ENCODE measurements around the gene KRTAP12-3. TPM values are rescaled to one million over a fixed set of nuclear protein-coding genes. Genes with fewer than 3 reads are reported as not detected.
"Not testable (repeated sequence)": the region's sequence is repeated elsewhere in the genome, so short reads cannot be mapped to it uniquely, and the experiment has no call there.

KRTAP12-3 gene
- total RNA-seq, 1 donor from 2014 or later, result not detected

DNA sequence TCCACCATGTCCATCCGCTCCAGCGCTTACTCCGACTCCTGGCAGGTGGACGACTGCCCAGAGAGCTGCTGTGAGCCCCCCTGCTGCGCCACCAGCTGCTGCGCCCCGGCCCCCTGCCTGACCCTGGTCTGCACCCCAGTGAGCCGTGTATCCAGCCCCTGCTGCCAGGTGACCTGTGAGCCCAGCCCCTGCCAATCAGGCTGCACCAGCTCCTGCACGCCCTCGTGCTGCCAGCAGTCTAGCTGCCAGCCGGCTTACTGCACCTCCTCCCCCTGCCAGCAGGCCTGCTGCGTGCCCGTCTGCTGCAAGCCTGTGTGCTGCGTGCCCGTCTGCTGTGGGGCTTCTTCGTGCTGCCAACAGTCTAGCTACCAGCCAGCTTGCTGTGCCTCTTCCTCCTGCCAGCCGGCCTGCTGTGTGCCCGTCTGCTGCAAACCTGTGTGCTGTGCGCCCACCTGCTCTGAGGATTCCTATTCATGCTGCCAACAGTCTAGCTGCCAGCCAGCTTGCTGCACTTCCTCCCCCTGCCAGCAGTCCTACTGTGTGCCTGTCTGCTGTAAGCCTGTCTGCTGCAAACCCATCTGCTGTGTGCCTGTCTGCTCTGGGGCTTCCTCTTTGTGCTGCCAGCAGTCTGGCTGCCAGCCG lies 30.4 kb upstream of the KRTAP12-3 start:
- not testable (repeated sequence) for DNase-seq (ENCODE audit: low spot score)

DNA sequence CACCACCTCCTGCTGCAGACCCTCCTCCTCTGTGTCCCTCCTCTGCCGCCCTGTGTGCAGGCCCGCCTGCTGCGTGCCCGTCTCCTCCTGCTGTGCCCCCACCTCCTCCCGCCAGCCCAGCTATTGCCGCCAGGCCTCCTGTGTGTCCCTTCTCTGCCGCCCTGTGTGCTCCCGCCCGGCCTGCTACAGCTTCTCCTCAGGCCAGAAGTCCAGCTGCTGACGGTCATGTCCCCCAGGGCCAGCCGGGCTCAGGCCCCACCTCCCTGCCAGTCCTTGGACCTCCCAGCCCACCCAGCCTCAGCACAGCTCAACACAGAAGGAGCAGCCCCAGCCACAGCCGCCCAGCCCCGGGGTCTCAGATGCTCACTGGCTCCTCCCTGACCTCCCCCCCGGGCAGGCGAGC lies 29.9 kb upstream of the KRTAP12-3 start:
- DNase-seq (ENCODE audit: low spot score), result not testable (repeated sequence)

DNA sequence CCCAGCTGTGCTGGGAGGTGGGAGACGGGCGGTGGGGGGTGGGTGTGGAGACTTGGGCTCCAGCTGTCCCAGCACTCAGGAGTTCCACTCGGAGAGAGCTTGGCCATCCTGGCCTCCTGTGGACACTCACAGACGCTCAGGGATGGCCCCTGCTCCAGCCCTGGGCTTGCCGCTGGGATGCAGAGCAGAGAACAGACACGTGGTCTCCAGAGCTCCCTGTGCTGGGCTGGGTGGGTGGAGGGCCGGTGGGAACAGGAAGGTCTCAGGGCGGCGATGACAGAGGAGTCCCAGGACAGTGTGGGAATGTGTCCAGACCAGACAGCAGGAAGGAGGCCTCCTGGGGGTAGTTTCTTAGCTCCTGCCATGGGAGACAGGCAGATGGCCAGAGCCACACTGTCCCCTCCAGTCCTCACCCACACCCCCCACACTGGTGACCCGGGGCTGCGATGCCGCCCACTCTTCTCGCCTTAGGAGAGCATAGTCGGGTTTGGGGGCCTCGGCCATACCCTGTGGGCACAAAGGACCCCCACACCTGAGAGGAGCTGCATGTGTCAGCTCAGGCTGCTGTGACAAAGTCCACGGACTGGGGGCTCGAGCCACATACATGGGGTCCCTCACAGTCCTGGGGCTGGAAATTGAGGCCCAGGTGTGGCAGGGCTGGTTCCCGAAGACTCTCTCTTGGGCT lies 28.9 kb upstream of the KRTAP12-3 start:
- DNase-seq (ENCODE audit: low spot score), result no peak

DNA sequence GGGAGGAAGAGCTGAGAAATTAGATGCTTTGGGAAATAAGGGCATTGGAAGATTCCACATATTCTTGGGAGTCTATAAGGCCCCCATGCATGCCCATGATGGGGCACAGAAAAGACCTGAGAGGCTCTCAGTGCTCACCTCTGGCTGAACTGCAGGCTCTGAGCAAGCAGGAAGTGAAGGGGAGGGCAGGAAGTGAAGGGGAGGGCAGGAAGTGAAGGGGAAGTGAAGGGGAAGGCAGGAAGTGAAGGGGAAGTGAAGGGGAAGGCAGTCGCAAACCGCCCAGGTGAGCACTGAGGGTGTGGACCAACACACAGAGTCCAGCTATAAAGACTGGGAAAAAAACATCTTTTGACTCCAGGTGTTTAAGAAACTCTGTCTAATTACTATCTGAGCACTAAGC lies 27.3 kb upstream of the KRTAP12-3 start:
- DNase-seq (ENCODE audit: low spot score), result no peak

DNA sequence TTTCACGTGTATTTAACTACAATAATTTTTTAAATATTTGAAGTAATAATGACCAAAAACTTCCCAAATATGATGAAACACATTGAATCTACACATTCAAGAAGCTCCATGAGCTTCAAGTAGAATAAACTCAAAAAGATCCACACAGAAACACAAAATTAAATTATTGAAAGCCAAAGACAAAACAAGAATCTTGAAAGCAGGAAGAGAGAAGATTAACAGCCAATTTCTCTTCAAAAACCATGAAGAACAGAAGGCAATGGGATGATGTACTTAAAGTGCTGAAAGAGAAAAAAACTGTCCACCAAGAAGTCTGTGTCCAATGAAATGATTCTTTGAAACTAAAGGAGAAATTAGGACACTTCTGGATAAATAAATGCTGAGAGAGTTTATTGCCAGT lies 25.7 kb upstream of the KRTAP12-3 start:
- no peak for DNase-seq (ENCODE audit: low spot score)

DNA sequence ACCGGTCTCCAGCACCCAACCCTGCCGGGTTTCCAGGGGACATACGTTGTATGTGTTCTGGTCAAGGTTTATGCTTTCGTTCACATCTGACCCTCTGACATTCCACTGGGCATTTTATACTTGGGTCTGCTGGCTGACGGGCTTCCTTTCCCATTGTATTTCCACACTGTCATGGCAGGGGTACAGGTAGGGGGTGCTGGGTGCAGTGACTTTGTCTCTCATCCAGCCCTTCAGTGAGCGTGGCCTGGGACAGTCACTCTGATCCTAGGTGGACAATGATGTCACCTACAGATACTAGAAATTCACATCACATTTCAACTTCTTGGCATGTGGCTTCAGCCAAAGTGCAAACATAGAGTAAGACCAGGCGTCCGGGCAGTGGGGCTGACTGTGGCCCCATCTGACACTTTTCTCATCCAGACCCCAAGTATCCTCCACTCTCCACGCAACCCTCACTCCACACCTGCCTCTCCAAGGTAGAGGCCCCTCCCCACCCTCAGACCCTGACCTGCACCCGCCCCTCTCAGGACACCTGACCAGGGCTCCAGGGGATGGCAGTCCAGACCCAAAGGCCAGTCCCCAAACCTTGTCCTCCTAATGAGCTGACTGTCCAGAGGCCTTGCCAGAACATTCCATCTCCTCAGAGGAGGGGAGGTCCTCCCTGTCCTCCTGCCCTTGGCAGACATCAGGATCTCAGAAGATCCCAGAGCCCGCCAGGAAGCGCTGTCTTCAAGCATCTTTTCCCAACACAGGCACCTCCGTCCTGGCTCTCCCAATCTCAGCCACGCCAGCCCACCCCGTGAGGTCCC lies 21.3 kb upstream of the KRTAP12-3 start:
- DNase-seq (ENCODE audit: low spot score), result no peak

DNA sequence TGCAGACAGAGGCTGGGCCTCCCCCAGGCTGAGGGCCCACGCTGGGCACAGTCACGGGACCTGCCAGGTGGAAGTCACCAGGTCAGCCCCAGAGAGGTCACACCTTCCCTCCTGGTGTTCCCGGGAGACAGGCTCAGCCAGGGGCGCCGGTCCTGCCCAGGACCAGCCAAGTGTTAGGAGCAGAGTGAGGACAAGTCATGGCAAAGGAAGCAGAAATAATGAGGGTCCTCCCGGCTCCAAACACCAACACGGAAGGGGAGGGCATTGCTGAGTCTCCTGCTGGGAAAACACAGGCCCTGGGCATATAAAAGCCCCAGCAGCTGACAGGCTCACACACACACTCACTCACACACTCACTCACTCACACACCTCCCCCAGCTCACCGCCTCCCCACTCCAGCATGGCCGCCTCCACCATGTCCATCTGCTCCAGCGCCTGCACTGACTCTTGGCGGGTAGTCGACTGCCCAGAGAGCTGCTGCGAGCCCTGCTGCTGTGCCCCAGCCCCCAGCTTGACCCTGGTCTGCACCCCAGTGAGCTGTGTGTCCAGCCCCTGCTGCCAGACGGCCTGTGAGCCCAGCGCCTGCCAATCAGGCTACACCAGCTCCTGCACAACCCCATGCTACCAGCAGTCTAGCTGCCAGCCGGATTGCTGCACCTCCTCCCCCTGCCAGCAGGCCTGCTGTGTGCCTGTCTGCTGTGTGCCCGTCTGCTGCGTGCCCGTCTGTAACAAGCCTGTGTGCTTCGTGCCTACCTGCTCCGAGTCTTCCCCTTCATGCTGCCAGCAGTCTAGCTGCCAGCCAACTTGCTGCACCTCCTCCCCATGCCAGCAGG lies 20.5 kb upstream of the KRTAP12-3 start, which contains the start of gene KRTAP10-10:
Gene KRTAP10-10 (plus strand): TSS at position 339 of the 833 bp plus-strand sequence. CDS start 62 bp downstream, at position 401.
- DNase-seq (ENCODE audit: low spot score), result no peak

DNA sequence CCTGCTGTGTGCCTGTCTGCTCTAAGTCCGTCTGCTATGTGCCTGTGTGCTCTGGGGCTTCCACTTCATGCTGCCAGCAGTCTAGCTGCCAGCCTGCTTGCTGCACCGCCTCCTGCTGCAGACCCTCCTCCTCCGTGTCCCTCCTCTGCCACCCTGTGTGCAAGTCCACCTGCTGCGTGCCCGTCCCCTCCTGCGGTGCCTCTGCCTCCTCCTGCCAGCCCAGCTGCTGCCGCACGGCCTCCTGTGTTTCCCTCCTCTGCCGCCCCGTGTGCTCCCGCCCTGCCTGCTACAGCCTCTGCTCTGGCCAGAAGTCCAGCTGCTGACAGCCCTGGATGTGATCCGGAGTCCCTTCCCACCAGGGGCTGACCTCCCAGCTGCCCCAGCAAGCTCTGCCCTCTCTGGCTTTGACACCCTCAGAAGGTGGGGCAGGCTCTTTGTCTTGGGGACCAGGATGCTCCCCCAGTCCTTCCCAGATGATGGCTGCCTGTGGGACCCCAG lies 19.8 kb upstream of the KRTAP12-3 start:
- DNase-seq (ENCODE audit: low spot score), result not testable (repeated sequence)

DNA sequence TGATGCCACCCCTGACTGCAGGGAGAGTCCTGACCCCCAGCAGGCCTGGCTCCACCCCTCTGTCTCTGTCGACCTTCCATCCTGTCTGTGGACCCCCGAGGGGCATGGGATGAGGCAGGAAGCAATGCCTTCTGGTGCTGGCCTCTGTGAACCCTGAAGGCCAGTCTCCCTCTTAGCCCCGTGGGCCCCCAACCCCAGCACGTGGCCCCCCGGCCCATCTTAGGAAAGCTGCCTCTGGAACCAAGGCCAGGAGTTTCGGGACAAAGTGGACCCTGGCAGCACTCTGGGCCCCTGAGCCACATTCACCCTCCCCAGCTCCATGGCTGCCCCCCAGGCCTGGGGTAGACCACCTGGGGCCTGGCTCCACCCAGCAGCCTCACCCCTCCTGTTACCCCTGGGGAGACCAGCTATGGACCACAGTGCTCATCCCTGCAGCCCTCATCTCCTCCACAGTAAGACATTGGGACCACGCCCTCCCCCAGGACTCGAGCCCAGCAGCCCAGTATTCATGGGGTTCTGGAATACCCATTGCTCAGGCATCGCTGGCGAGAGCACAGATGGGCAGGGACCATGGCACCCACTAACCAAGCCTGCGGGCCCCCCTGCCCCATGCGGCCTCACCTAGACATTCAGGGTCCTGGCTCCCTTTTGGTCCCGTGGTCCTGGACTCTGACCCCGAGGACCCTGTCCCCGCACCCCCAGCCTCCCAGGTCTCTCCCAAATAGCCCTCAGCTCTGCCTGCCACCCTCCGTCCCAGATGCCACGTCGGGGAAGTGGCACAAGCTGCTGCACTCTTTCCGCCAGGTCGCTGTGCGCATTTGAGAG lies 19.0 kb upstream of the KRTAP12-3 start:
- DNase-seq (ENCODE audit: low spot score), result not testable (repeated sequence)

DNA sequence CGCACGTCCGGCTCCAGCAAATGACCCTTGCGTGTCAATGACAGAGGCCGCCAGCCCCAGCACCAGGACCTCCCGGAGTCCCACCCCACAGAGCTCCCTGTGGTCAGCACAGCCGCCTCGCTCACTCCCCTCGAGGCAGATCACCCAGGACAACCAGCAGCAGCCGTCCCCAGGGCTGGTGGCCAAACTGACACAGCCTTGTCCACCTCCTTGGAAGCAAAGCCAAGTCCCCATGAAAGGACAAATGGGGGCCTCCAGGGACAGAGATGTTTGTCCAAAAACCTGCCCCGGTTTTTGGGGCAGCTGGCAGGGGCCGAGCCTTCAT lies 18.4 kb upstream of the KRTAP12-3 start:
- DNase-seq (ENCODE audit: low spot score), result no peak

DNA sequence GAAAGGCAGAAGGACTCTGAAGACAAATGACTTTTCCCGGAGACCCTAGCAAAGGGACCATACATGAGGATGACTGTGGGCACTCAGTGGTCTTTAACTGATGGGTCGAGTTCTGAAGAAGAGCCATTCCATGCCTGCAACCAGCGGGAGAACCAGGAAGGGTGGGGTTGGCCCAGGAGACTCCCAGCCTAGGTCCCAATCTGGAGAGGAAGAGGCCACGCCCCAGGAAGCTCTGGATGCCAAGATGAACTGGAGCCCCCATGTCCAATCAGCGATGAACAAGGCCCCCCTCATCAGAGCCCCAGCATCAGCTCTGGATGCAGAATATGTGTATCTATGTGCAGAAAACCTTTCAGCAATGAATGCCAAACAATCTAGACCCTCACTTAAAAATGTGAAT lies 17.0 kb upstream of the KRTAP12-3 start:
- no peak for DNase-seq (ENCODE audit: low spot score)

DNA sequence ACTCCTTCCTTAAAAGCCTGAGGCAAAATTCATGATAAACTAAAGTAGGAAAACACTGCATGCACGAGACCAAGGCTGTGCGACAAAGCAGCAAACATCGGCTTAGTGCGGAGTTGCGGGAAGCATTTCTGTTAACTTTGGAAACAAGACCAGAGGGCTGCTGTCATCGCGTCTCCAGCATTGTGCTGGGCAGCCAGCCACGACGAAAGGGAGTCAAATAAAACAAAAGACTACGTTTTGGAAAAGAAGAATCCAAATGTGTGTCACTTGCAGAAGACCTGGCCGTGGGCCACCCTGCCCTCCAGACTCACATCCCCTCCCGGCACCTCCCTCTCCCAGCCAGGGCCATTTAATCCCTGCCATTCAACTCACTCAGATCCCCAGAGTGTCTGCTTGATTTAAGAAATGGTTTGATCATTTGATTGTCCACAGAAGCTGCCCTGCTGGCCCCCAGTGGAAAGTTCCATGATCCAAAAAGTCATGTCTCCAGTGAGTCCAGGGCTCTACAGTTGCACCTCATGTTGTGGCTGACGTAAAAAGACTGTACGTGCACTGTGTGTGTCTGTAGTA lies 13.9 kb upstream of the KRTAP12-3 start:
- DNase-seq (ENCODE audit: low spot score), result no peak

DNA sequence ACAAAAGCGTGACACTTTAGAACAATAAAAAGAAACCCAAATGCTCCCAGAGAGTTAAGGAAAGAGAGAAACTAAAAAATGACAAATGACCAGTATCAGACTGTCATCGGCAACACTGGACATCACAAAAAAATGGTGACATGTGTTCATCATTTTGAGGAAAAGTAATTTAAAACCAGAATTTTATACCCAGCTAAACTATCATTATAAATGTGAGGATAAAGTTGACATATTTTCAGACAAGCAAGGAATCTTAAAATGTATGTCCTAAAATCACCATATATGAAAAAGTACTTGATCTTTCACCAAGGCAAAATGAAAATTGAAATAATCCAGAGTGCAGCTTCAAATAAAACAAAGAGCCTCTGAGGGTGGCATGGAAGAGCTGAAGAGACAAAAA lies 12.9 kb upstream of the KRTAP12-3 start:
- DNase-seq (ENCODE audit: low spot score), result no peak

DNA sequence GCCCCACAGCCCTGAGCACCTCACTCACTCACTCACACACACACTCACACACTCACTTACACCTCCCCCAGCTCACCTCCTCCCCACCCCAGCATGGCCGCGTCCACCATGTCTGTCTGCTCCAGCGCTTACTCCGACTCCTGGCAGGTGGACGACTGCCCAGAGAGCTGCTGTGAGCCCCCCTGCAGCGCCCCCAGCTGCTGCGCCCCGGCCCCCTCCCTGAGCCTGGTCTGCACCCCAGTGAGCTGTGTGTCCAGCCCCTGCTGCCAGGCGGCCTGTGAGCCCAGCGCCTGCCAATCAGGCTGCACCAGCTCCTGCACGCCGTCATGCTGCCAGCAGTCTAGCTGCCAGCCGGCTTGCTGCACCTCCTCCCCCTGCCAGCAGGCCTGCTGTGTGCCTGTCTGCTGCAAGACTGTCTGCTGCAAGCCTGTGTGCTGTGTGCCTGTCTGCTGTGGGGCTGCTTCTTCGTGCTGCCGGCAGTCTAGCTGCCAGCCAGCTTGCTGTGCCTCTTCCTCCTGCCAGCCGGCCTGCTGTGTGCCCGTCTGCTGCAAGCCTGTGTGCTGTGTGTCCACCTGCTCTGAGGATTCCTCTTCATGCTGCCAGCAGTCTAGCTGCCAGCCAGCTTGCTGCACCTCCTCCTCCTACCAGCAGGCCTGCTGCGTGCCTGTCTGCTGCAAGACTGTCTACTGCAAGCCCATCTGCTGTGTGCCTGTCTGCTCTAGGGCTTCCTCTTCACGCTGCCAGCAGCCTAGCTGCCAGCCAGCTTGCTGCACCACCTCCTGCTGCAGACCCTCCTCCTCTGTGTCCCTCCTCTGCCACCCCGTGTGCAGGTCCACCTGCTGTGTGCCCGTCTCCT lies 11.1 kb upstream of the KRTAP12-3 start, which contains the start of gene KRTAP10-11:
Gene KRTAP10-11 (plus strand): TSS at position 49 of the 856 bp plus-strand sequence. CDS start 45 bp downstream, at position 94.
- not testable (repeated sequence) for DNase-seq (ENCODE audit: low spot score)

DNA sequence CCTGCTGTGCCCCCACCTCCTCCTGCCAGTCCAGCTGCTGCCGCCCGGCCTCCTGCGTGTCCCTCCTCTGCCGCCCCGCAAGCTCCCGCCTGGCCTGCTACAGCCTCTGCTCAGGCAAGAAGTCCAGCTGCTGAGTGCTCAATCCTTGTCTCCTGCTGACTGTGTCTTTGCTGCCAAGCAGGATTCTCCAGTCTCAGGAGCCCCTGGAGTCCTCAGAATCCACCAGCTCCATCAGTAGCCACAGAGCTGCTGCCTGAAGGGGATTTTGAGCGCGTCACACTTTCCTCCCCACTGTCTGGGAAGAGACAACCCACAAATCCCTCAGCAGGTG lies 10.5 kb upstream of the KRTAP12-3 start:
- no peak for DNase-seq (ENCODE audit: low spot score)

DNA sequence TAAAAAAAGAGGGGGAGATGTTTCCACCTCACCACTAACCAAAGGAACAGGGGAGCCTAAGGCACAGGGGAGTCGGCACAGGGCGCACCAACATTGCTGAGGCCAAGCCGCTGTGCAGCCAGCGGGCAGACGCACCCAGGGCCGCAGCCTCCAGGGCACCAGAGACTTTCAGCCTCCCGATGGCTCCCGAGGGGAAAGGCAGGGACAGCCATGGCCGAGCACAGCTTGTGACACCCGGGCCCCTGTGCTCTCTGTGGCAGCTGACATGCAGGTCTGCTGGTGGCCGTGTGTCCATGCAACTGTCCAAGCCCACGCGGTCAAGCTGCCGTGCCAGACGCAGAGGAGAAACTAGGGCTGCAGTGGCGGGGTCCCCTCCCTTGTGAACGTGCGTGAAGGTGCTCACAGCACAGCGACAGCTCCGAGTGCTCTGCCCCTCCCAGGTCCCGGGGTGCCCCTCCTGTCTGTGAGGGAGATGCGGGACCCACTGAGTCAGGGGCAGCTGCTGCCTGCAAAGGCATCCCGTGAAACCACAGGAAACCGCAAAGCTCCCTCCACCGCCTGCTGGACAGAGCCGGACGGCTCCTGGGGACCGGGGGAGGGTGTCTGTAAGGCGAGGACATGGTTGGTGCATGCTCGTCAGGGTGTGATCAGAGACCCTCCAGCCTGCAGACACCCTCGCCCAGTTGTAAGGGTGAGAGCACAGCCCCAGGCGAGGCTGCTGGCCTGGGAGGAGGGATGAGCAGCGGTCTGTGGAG lies 9.0 kb upstream of the KRTAP12-3 start:
- DNase-seq (ENCODE audit: low spot score), result no peak

DNA sequence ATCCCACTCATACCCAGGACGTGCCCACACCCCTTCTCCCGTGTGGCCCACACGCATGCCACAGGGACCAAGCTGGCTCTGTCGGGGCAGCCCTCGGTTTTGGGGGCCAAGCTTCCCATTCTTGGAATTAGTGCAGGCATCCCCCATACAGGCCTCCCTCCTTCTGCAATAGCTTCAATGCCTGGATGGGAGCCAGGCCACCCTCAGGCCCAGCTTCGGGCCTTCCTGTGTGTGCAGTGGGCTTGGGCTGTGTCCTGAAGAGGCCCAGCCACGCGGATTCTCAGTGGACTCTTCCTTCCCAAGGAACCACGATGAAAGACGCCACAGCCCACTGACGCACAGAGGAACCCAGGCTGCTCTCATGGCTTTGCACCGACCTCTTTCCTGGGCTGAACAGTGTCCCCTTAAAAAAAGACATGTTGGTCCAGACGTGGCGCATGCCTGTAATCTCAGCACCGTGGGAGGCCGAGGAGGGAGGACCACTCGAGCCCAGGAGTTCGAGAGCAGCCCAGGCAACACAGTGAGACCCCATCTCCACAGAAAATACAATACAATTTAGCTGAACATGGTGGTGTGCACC lies 8.1 kb upstream of the KRTAP12-3 start:
- no peak for DNase-seq (ENCODE audit: low spot score)
